H1 (cell line): ENCODE results near the gene KIAA1328. TPM values are rescaled to one million over a fixed set of nuclear protein-coding genes. Genes with fewer than 3 reads are reported as not detected.

ENCODE experiments used
- CTCF ChIA-PET: fragments of 300-600 bp; sonication (Branson Sonifier 250); formaldehyde crosslinking; loops from one replicate; lab custom pipeline; 2021; ENCODE audit not compliant: partially characterized antibody; lab: Charles Lee
- POLR2A ChIA-PET: fragments of 300-600 bp; sonication (Branson Sonifier 250); formaldehyde crosslinking; loops from one replicate; lab custom pipeline; 2021; ENCODE audit warnings: inconsistent platforms; ENCODE audit not compliant: partially characterized antibody; lab: Charles Lee
- DNase-seq, 2 experiments: peaks; one replicate each; pipeline versions ENCODE4 v3.0.0 to v3.0.0-alpha.2; 2010 to 2022; ENCODE audit warnings: low spot score in 2 of 2, low read depth in 1 of 2, mixed read lengths in 1 of 2
- FAIRE-seq: peaks from 2 replicates; lab custom pipeline; 2011; peaks lifted over from hg19 to GRCh38; lab: Jason Lieb, UNC
- H2AFZ ChIP-seq: 2 replicates; pipeline ENCODE4 v1.8.1; 2012; ENCODE audit warnings: low read length, inconsistent platforms
- H2AK5ac ChIP-seq: 2 replicates; pipeline ENCODE4 v1.6.1; 2013; ENCODE audit warnings: low read depth, low read length
- H2BK120ac ChIP-seq: replicated peaks from 2 replicates; pipeline ENCODE3; 2013; ENCODE audit warnings: low read depth, low read length, inconsistent platforms
- H2BK12ac ChIP-seq: 2 replicates; pipeline ENCODE4 v1.6.1; 2013; ENCODE audit warnings: low read depth, low read length
- H2BK15ac ChIP-seq: 2 replicates; pipeline ENCODE4 v1.6.1; 2013; ENCODE audit warnings: low read length
- H2BK20ac ChIP-seq: 2 replicates; pipeline ENCODE4 v1.6.1; 2013; ENCODE audit warnings: low read length
- H2BK5ac ChIP-seq: 2 replicates; pipeline ENCODE4 v1.6.1; 2013; ENCODE audit warnings: low read depth, low read length
- H3K14ac ChIP-seq: 2 replicates; pipeline ENCODE4 v1.6.1; 2013; ENCODE audit warnings: inconsistent platforms; ENCODE audit not compliant: insufficient read length
- H3K18ac ChIP-seq: 2 replicates; pipeline ENCODE4 v1.6.1; 2013; ENCODE audit warnings: low read length; ENCODE audit errors: extremely low read depth
- H3K23ac ChIP-seq: 2 replicates; pipeline ENCODE4 v1.6.1; 2013; ENCODE audit warnings: inconsistent platforms; ENCODE audit not compliant: insufficient read length
- H3K23me2 ChIP-seq: 2 replicates; pipeline ENCODE4 v1.6.1; 2013; ENCODE audit warnings: low read depth, low read length
- H3K27ac ChIP-seq: 2 replicates; pipeline ENCODE4 v1.6.1; 2011; ENCODE audit warnings: low read depth, low read length, inconsistent platforms
- H3K27me3 ChIP-seq, 4 experiments: replicated peaks in 1 of 4; 1 replicate in 1 of 4; 2 replicates in 3 of 4; pipeline versions ENCODE4 v1.6.1 to v1.8.1; 2011 to 2013; ENCODE audit warnings: low read length in 3 of 4, mild to moderate bottlenecking in 3 of 4, inconsistent platforms in 2 of 4, mixed read lengths in 2 of 4, moderate library complexity in 1 of 4; ENCODE audit not compliant: control insufficient read depth in 3 of 4, insufficient read depth in 3 of 4; ENCODE audit errors: extremely low read depth in 1 of 4
- H3K36me3 ChIP-seq, 4 experiments: 2 replicates each; pipeline versions ENCODE4 v1.6.1 to v1.8.1; 2011 to 2013; ENCODE audit warnings: mild to moderate bottlenecking in 4 of 4, low read length in 3 of 4, moderate library complexity in 2 of 4, control low read depth in 1 of 4, inconsistent platforms in 1 of 4; ENCODE audit not compliant: insufficient read depth in 4 of 4, control insufficient read depth in 2 of 4
- H3K4ac ChIP-seq: replicated peaks from 2 replicates; pipeline ENCODE3; 2013; ENCODE audit warnings: low read length, low read depth, mixed read lengths, inconsistent platforms; ENCODE audit not compliant: insufficient read length
- H3K4me1 ChIP-seq, 4 experiments: replicated peaks in 1 of 4; 1 replicate in 1 of 4; 2 replicates in 3 of 4; pipeline versions ENCODE4 v1.6.1 to v1.8.1; 2011 to 2013; ENCODE audit warnings: low read length in 3 of 4, inconsistent platforms in 2 of 4, mixed read lengths in 1 of 4; ENCODE audit not compliant: insufficient read depth in 4 of 4, control insufficient read depth in 3 of 4
- H3K4me2 ChIP-seq, 2 experiments: 2 replicates each; pipeline versions ENCODE4 v1.6.1 to v1.8.1; 2011 to 2013; ENCODE audit warnings: low read depth in 2 of 2, low read length in 2 of 2, control low read depth in 1 of 2, inconsistent platforms in 1 of 2, mild to moderate bottlenecking in 1 of 2; ENCODE audit not compliant: insufficient read depth in 1 of 2
- H3K4me3 ChIP-seq, 4 experiments: fragments of 200-600, 300-600 bp in 1 of 4; sonication (generic), shearing (Covaris generic), sonication (Bioruptor Twin) in 1 of 4; 2 replicates each; pipeline versions ENCODE4 v1.5.1 to v1.8.1; 2011 to 2016; ENCODE audit warnings: low read length in 4 of 4, low read depth in 3 of 4, control low read depth in 2 of 4, inconsistent platforms in 2 of 4, mild to moderate bottlenecking in 2 of 4, mixed read lengths in 1 of 4, moderate library complexity in 1 of 4; ENCODE audit not compliant: insufficient read depth in 2 of 4; ENCODE audit errors: extremely low read depth in 1 of 4
- H3K56ac ChIP-seq: replicated peaks from 2 replicates; pipeline ENCODE3; 2013; ENCODE audit warnings: low read depth, mild to moderate bottlenecking, mixed read lengths, low read length, inconsistent platforms; ENCODE audit not compliant: insufficient read length
- H3K79me1 ChIP-seq: 2 replicates; pipeline ENCODE4 v1.6.1; 2013; ENCODE audit warnings: low read depth, low read length, control low read depth
- H3K79me2 ChIP-seq, 2 experiments: 2 replicates each; pipeline versions ENCODE4 v1.6.1 to v1.8.1; 2012 to 2013; ENCODE audit warnings: low read length in 2 of 2, mild to moderate bottlenecking in 2 of 2, inconsistent platforms in 1 of 2; ENCODE audit not compliant: insufficient read depth in 2 of 2, control insufficient read depth in 1 of 2
- H3K9ac ChIP-seq, 4 experiments: replicated peaks in 1 of 4; 1 replicate in 1 of 4; 2 replicates in 3 of 4; pipeline versions ENCODE4 v1.6.1 to v1.8.1; 2011 to 2013; ENCODE audit warnings: low read depth in 3 of 4, low read length in 3 of 4, control low read depth in 2 of 4, mild to moderate bottlenecking in 2 of 4, moderate library complexity in 2 of 4, inconsistent platforms in 1 of 4; ENCODE audit errors: extremely low read depth in 1 of 4
- H3K9me3 ChIP-seq, 2 experiments: 2 replicates each; pipeline versions ENCODE4 v1.6.1 to v1.8.1; 2012 to 2013; ENCODE audit warnings: mild to moderate bottlenecking in 2 of 2, moderate library complexity in 2 of 2, control low read depth in 1 of 2, inconsistent platforms in 1 of 2, low read depth in 1 of 2, low read length in 1 of 2, mixed read lengths in 1 of 2; ENCODE audit not compliant: insufficient read depth in 2 of 2
- H4K20me1 ChIP-seq, 2 experiments: replicated peaks in 1 of 2; 2 replicates each; pipeline versions ENCODE3 to v1.8.1; 2011 to 2013; ENCODE audit warnings: inconsistent platforms in 2 of 2, low read length in 2 of 2, mild to moderate bottlenecking in 1 of 2; ENCODE audit not compliant: insufficient read depth in 2 of 2, control insufficient read depth in 1 of 2
- H4K5ac ChIP-seq: 2 replicates; pipeline ENCODE4 v1.6.1; 2013; ENCODE audit warnings: low read length, low read depth, mixed read lengths, inconsistent platforms; ENCODE audit not compliant: insufficient read length
- H4K8ac ChIP-seq: 2 replicates; pipeline ENCODE4 v1.8.0; 2013; ENCODE audit warnings: mild to moderate bottlenecking, moderate library complexity, low read length, inconsistent platforms; ENCODE audit not compliant: insufficient read depth; ENCODE audit errors: extremely low read depth
- H4K91ac ChIP-seq: replicated peaks from 2 replicates; pipeline ENCODE3; 2013; ENCODE audit warnings: low read length, mixed read lengths, inconsistent platforms; ENCODE audit not compliant: insufficient read length
- ATF2 ChIP-seq: IDR thresholded peaks from 2 replicates; pipeline ENCODE4 v1.6.1; 2012; ENCODE audit warnings: low read length, inconsistent platforms
- CTCF ChIP-seq, 3 experiments: IDR thresholded peaks; 1 replicate in 2 of 3; 2 replicates in 1 of 3; pipeline versions ENCODE4 v1.5.1 to v1.6.1; 2011; ENCODE audit warnings: low read length in 3 of 3, mild to moderate bottlenecking in 3 of 3, inconsistent platforms in 2 of 3, low read depth in 1 of 3, moderate library complexity in 1 of 3; ENCODE audit not compliant: insufficient read depth in 1 of 3; ENCODE audit errors: control extremely low read depth in 1 of 3
- HDAC6 ChIP-seq: IDR thresholded peaks from one replicate; pipeline ENCODE4 v1.7.1; 2012; ENCODE audit warnings: low read depth, mild to moderate bottlenecking, inconsistent platforms, low read length, moderate library complexity
- NRF1 ChIP-seq: IDR thresholded peaks from 2 replicates; pipeline ENCODE4 v1.6.1; 2011; ENCODE audit warnings: mild to moderate bottlenecking, low read depth, low read length, improper control_type of control experiment
- PHF8 ChIP-seq: fragments of 200-600 bp; sonication (generic); conservative IDR thresholded peaks from 2 replicates; pipeline ENCODE4 v1.7.1; 2012; ENCODE audit warnings: low read depth, mild to moderate bottlenecking, inconsistent platforms, low read length, moderate library complexity
- POLR2A ChIP-seq, 2 experiments: IDR thresholded peaks; 1 replicate in 1 of 2; 2 replicates in 1 of 2; pipeline ENCODE4 v1.6.1; 2011; ENCODE audit warnings: low read depth in 2 of 2, low read length in 2 of 2, mild to moderate bottlenecking in 2 of 2; ENCODE audit errors: control extremely low read depth in 1 of 2
- RBBP5 ChIP-seq: IDR thresholded peaks from 2 replicates; pipeline ENCODE4 v1.7.1; 2012; ENCODE audit warnings: low read depth, mild to moderate bottlenecking, inconsistent platforms, low read length, moderate library complexity, borderline replicate concordance
- SIX5 ChIP-seq: IDR thresholded peaks from 2 replicates; pipeline ENCODE4 v1.6.1; 2011; ENCODE audit warnings: mild to moderate bottlenecking, low read depth, low read length
- SUZ12 ChIP-seq: fragments of 200-600 bp; sonication (generic); IDR thresholded peaks from 2 replicates; pipeline ENCODE4 v1.6.1; 2012; ENCODE audit warnings: mild to moderate bottlenecking, inconsistent platforms, low read length, moderate library complexity, mixed read lengths
- ZNF274 ChIP-seq: IDR thresholded peaks from 2 replicates; pipeline ENCODE4 v1.7.0; 2012; ENCODE audit warnings: low read length, borderline replicate concordance; ENCODE audit errors: extremely low read depth
- WGBS, 2 experiments: shearing (Covaris generic) in 1 of 2; methylation state at CpG; one replicate each; pipeline versions ENCODE4 v1.1.6 to v1.1.7; 2013 to 2015; ENCODE audit warnings: low lambda C conversion rate in 2 of 2, mixed read lengths in 2 of 2, inconsistent platforms in 1 of 2, low coverage in 1 of 2, missing lambda C conversion rate in 1 of 2; ENCODE audit not compliant: insufficient replicate concordance in 2 of 2, insufficient coverage in 1 of 2, insufficient read length in 1 of 2; ENCODE audit errors: extremely low coverage in 1 of 2, missing lambda C conversion rate in 1 of 2; 5-methylcytosine and 5-hydroxymethylcytosine counted together
- polyA plus RNA-seq, 7 experiments: library from polyadenylated mRNA; depleted of rRNA in 3 of 7; stranded (reverse) in 5 of 7; unstranded in 2 of 7; fragments of >200 nt in 5 of 7; fragments of 200-250 nt in 2 of 7; gene quantifications; 1 replicate in 5 of 7; 2 replicates in 1 of 7; 4 replicates in 1 of 7; pipeline versions ENCODE4 v1.2.1 to v1.2.3, GENCODE V29; 2011 to 2013; ENCODE audit warnings: missing spikeins in 2 of 7, mixed read lengths in 2 of 7
- total RNA-seq: library from RNA; stranded (reverse); fragmentation: NEBNext Ultra II Directional; extraction: Animal tissue kit (Norgen Biotek cat#: 25700); gene quantifications from 2 replicates; pipeline ENCODE4 v1.2.1, GENCODE V29; 2021

Gene KIAA1328
- total and polyA plus RNA-seq, 2 of the 8 experiments (the other 6 are each of a cell fraction or from before 2014, with no cell fraction given), result 2.6 to 5.7 TPM

GRCh38 chr18:36934884-36935283 lies 106.0 kb downstream of the KIAA1328 start:
- Histone ChIP-seq H3K56ac (no peak overlapping the region), H3K4me3 (no peak overlapping the region), H3K9ac (no peak overlapping the region), H4K8ac (no peak overlapping the region), H3K27me3 (no peaks in the 10 kb centered on the region), H3K14ac (no peak overlapping the region), H2AK5ac (no peak overlapping the region), H2BK20ac (no peak overlapping the region), H4K91ac (no peak overlapping the region), H3K36me3 (no peaks in the 10 kb centered on the region), H2BK12ac (no peak overlapping the region), H3K4me2 (no peak overlapping the region), H3K23me2 (no peaks in the 10 kb centered on the region), H2AFZ (no peak overlapping the region), H3K23ac (no peak overlapping the region), H2BK5ac (no peak overlapping the region), H3K4ac (no peak overlapping the region), H3K79me2 (no peaks in the 10 kb centered on the region), H4K20me1 (no peaks in the 10 kb centered on the region), H3K79me1 (no peaks in the 10 kb centered on the region), H3K4me1 (peaks cover 0 to 4% (median 0%) of the 10 kb centered on the region in 4 experiments; a peak in 1 of 7 replicates), H3K18ac (no peak overlapping the region), H4K5ac (no peak overlapping the region), H3K9me3 (no peaks in the 10 kb centered on the region), H2BK15ac (no peak overlapping the region), H2BK120ac (no peak overlapping the region), H3K27ac (no peak overlapping the region)
- FAIRE-seq, result no peak
- POLR2A ChIA-PET, result no interaction called here
- CTCF ChIA-PET, result no interaction called here
- WGBS, 2 experiments, result 89% methylated on average over 1 of the region's 1 CpG; no CpG with 5 or more reads in 1 of the 2 experiments
- TF ChIP-seq CTCF (IDR thresholded peaks at IDR 0.05; ENCODE audit: control extremely low read depth in 1 of 3, insufficient read depth in 1 of 3, low read depth in 1 of 3, low read length in 3 of 3), result no peak
- no peak for TF ChIP-seq NRF1
- no peak for TF ChIP-seq HDAC6
- no peak for TF ChIP-seq PHF8
- TF ChIP-seq RBBP5, result no peak
- no peak for TF ChIP-seq SUZ12
- TF ChIP-seq SIX5, result no peak
- no peak for TF ChIP-seq ATF2
- no peak for TF ChIP-seq POLR2A (IDR thresholded peaks at IDR 0.05; ENCODE audit: control extremely low read depth in 1 of 2, low read depth in 2 of 2, low read length in 2 of 2)
- TF ChIP-seq ZNF274, result no peak
- no peak for DNase-seq
